Measurements from ENCODE around the gene GRHPR. TPM values are rescaled to one million over a fixed set of nuclear protein-coding genes. Genes with fewer than 3 reads are reported as not detected.

Gene GRHPR
- total RNA-seq, 1 experiment from 2014 or later, result 80.7 TPM

DNA sequence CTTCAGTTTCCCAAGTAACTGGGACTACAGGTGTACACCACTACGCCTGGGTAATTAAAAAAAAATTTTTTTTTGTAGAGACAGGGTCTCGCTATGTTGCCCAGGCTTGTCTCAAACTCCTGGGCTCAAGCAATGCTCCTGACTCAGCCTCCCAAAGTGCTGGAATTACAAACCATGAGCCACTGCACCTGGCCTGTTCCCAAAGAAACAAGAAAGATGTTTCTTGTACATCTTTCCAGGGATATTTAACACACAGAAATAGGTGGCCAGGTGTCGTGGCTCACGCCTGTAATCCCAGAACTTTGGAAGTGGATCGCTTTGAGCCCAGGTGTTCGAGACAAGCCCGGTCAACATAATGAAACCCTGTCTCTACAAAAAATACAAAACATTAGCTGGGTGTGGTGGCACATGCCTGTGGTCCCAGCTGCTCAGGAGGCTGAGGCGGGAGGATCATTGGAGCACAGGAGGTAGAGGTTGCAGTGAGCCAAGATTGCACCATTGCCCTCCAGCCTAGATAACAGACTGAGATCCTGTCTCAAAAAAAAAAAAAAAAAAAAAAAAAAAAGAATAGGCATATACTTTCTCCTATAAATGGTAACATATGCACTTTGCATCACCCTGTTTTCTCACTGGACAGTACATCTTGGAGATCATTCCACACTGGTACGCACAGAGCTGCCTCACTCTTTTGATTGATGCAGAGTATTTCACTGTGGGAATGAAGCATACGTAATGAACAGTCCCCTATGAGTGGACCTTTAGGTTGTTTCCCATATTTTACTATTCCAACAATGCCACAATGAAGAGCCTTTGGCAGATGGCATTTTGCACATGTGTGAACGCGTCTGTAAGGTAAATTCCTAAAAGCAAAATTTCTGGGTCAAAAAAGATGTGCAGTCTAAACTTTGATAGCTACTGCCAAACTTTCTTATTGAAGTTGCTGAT is 2.0 kb upstream of the GRHPR start:
- H3K27ac Mint-ChIP-seq, result no peak overlapping the region
- no peak for ATAC-seq
- CTCF ChIA-PET, result interaction anchor here (1.0 kb wide), 1 partner anchor 9 kb away, joined by 3 read pairs; no protein-coding TSS in a partner anchor
- no peaks in the 10 kb centered on the region for H3K9me3 Mint-ChIP-seq
- H3K27me3 Mint-ChIP-seq (ENCODE audit: low read depth), result no peaks in the 10 kb centered on the region
- H3K36me3 Mint-ChIP-seq, result no peaks in the 10 kb centered on the region; the same call in 1 of the 2 replicates
- POLR2A ChIA-PET, result no interaction called here
- H3K4me3 Mint-ChIP-seq, result no peak overlapping the region
- TF ChIP-seq ZNF121 (CRISPR knock-in tag; IDR thresholded peaks at IDR 0.05), result no peak
- TF ChIP-seq ATF1 (CRISPR knock-in tag; IDR thresholded peaks at IDR 0.05), result no peak
- no peak for TF ChIP-seq USF2 (CRISPR knock-in tag; IDR thresholded peaks at IDR 0.05)
- no peak for TF ChIP-seq EMX1 (CRISPR knock-in tag; IDR thresholded peaks at IDR 0.05)
- no peak for TF ChIP-seq RELA (CRISPR knock-in tag; IDR thresholded peaks at IDR 0.05; ENCODE audit: borderline replicate concordance)
- TF ChIP-seq ZBTB21 (CRISPR knock-in tag; IDR thresholded peaks at IDR 0.05; ENCODE audit: borderline replicate concordance), result no peak
- TF ChIP-seq PRRX2 (CRISPR knock-in tag; IDR thresholded peaks at IDR 0.05), result no peak
- TF ChIP-seq, protein P1, sequence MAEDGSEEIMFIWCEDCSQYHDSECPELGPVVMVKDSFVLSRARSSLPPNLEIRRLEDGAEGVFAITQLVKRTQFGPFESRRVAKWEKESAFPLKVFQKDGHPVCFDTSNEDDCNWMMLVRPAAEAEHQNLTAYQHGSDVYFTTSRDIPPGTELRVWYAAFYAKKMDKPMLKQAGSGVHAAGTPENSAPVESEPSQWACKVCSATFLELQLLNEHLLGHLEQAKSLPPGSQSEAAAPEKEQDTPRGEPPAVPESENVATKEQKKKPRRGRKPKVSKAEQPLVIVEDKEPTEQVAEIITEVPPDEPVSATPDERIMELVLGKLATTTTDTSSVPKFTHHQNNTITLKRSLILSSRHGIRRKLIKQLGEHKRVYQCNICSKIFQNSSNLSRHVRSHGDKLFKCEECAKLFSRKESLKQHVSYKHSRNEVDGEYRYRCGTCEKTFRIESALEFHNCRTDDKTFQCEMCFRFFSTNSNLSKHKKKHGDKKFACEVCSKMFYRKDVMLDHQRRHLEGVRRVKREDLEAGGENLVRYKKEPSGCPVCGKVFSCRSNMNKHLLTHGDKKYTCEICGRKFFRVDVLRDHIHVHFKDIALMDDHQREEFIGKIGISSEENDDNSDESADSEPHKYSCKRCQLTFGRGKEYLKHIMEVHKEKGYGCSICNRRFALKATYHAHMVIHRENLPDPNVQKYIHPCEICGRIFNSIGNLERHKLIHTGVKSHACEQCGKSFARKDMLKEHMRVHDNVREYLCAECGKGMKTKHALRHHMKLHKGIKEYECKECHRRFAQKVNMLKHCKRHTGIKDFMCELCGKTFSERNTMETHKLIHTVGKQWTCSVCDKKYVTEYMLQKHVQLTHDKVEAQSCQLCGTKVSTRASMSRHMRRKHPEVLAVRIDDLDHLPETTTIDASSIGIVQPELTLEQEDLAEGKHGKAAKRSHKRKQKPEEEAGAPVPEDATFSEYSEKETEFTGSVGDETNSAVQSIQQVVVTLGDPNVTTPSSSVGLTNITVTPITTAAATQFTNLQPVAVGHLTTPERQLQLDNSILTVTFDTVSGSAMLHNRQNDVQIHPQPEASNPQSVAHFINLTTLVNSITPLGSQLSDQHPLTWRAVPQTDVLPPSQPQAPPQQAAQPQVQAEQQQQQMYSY (CRISPR knock-in tag; IDR thresholded peaks at IDR 0.05), result no peak
- DNase-seq (ENCODE audit: low spot score), result no peak
- H3K4me1 Mint-ChIP-seq, result peaks cover 29% of the 10 kb centered on the region

DNA sequence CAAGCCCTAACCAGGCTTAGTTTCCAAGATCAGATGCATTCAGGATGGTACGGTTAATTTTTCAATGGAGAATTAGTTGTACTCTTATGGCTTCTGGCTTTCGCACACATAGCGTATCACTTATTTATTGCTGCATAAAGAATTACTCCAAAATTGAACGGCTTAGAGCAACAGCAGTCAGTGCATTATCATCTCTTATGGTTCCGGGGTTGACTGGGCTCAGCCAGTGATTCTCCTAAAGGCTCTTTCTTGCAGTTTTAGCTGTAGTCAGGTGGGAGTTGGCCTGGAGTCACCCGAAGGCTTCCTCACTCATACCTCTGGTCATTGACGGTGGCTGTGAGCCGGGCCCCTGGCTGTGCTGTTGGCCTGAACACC is 595 bp upstream of the GRHPR start:
- Mint-ChIP-seq H3K4me3 (peak overlapping the region; percentile 93), H3K9me3 (no peaks in the 10 kb centered on the region), H3K27me3 (ENCODE audit: low read depth) (no peaks in the 10 kb centered on the region), H3K36me3 (peaks cover 11% of the 10 kb centered on the region), H3K4me1 (peaks cover 16% of the 10 kb centered on the region), H3K27ac (peak overlapping the region; percentile 85)
- TF ChIP-seq USF2 (CRISPR knock-in tag; IDR thresholded peaks at IDR 0.05) (peak; percentile 81), ARID4B (CRISPR knock-in tag; IDR thresholded peaks at IDR 0.05; ENCODE audit: borderline replicate concordance) (no peak)
- ATAC-seq (no peak; the same call in 1 of the 2 replicates), DNase-seq (ENCODE audit: low spot score) (peak; percentile 36)
- POLR2A ChIA-PET, result interaction anchor here (1.1 kb wide), 1 partner anchor 12 kb away, joined by 3 read pairs; no protein-coding TSS in a partner anchor
- CTCF ChIA-PET, result interaction anchor here (1.1 to 3.4 kb wide), 2 partner anchors 7 to 11 kb away, joined by 9 to 18 read pairs; no protein-coding TSS in a partner anchor

GRCh38 chr9:37423508-37423907 is 1.0 kb downstream of the GRHPR start:
- ATAC-seq (no peak), DNase-seq (ENCODE audit: low spot score) (no peak)
- Mint-ChIP-seq H3K27me3 (ENCODE audit: low read depth) (no peaks in the 10 kb centered on the region), H3K27ac (no peak overlapping the region; the same call in 1 of the 2 replicates), H3K36me3 (peaks cover 25% of the 10 kb centered on the region), H3K4me3 (peak overlapping the region; percentile 93), H3K4me1 (peaks cover 15% of the 10 kb centered on the region), H3K9me3 (no peaks in the 10 kb centered on the region)
- TF ChIP-seq ATF1 (CRISPR knock-in tag; IDR thresholded peaks at IDR 0.05), result no peak
- peak; percentile 91 for TF ChIP-seq ZNF121 (CRISPR knock-in tag; IDR thresholded peaks at IDR 0.05)
- CTCF ChIA-PET, result interaction anchor here (1.0 to 3.4 kb wide), 3 partner anchors 9 to 568 kb away, joined by 4 to 18 read pairs (median 15); no protein-coding TSS in a partner anchor
- POLR2A ChIA-PET, result interaction anchor here (1.4 kb wide), 1 partner anchor 9 kb away, joined by 3 read pairs; no protein-coding TSS in a partner anchor

All from WTC11 (cell line).